ENCODE data around the gene SPTSSB. TPM values are rescaled to one million over a fixed set of nuclear protein-coding genes. Genes with fewer than 3 reads are reported as not detected.

The SPTSSB gene
- total and polyA plus RNA-seq, 2 donors (not counting 1 experiment from before 2014, with no cell fraction given): under 0.01 TPM; not detected in 1

DNA sequence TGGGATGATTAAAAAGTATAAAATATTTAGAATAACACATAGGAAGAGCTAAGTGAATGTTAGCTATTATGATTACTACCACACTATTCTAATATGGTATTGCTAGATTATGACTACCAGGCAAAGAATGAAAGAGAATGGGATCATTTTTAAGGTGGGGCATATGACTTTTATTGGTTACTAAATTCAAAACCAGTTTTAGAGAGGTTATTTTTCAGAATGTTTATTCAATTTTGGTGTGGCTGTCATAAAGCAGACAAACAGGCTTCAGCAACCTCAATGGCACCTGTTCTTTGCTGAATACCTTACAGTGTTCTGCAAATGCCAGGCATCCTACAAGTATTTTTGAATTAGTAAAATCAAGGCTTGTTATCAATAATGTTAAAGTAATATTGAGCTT is 12.8 kb downstream of the SPTSSB start:
- Histone ChIP-seq H3K4me2 (ENCODE audit: extremely low read depth, insufficient read depth, low read length) (no peak overlapping the region), H3K4me3 (replicated peaks in 1 of 4; ENCODE audit: control extremely low read depth in 1 of 4, insufficient read depth in 1 of 4, low read depth in 3 of 4, low read length in 4 of 4) (no peak overlapping the region), H2AFZ (ENCODE audit: low read length) (no peak overlapping the region), H3K9ac (ENCODE audit: insufficient read depth, low read length) (no peak overlapping the region), H3K4me1 (ENCODE audit: control insufficient read depth, extremely low read depth, insufficient read depth, low read length) (no peaks in the 10 kb centered on the region), H4K20me1 (ENCODE audit: control insufficient read depth, extremely low read depth, insufficient read depth, low read length) (no peaks in the 10 kb centered on the region), H3K36me3 (ENCODE audit: control insufficient read depth, insufficient read depth, low read length) (no peaks in the 10 kb centered on the region), H3K79me2 (ENCODE audit: control insufficient read depth, insufficient read depth, low read length) (no peaks in the 10 kb centered on the region), H3K27me3 (ENCODE audit: control insufficient read depth, insufficient read depth, low read length) (no peaks in the 10 kb centered on the region), H3K27ac (ENCODE audit: insufficient read depth, low read length) (no peak overlapping the region), H3K9me3 (ENCODE audit: control insufficient read depth, insufficient read depth, low read depth, low read length) (no peaks in the 10 kb centered on the region)
- no peak for DNase-seq (ENCODE audit: low read depth in 2 of 2)
- TF ChIP-seq EZH2 (IDR thresholded peaks at IDR 0.05; ENCODE audit: low read length, missing control alignments) (no peak), CTCF (conservative IDR thresholded peaks at IDR 0.05 in 1 of 2, IDR thresholded peaks at IDR 0.05 in 1 of 2; ENCODE audit: low read depth in 1 of 2, low read length in 2 of 2) (no peak)

DNA sequence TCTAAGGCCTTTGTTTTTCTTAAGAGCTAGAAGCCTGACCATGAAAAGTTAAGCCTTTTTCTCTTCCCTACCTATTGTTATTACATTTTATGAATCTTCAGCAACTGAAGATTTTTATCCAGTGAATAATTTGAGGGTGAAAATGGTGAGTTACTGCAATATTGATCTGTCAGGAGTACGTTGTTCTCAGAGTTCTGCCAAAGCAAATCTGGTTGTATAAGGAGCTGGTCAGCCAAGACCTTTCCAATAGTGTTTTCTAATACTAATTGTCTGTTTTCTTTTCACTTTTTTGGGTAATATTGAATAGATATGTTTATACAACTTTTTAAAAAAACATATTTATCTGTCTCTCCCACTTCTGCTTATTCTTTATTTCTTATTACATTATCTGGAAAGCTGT is 15.0 kb downstream of the SPTSSB start:
- H4K20me1 ChIP-seq (ENCODE audit: control insufficient read depth, extremely low read depth, insufficient read depth, low read length): no peaks in the 10 kb centered on the region
- TF ChIP-seq EZH2 (IDR thresholded peaks at IDR 0.05; ENCODE audit: low read length, missing control alignments): no peak
- TF ChIP-seq CTCF (conservative IDR thresholded peaks at IDR 0.05 in 1 of 2, IDR thresholded peaks at IDR 0.05 in 1 of 2; ENCODE audit: low read depth in 1 of 2, low read length in 2 of 2): no peak

DNA sequence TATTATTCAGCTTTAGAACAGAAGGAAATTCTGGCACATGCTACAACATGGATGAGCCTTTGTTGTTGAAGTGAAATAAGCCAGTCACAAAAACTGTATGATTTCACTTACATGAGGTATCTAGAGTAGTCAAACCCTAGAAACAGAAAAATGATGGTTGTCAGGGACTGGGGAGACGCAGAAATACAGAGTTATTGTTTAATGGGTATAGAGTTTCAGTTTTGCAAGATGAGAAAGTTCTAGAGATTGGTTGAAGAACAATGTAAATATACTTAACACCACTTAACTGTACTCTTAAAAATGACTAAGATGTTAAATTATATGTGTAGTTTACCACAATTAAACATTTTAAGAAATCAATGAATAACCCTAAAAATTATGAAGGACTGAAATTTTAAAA is 15.8 kb downstream of the SPTSSB start:
- no peak overlapping the region for H3K4me2 ChIP-seq (ENCODE audit: extremely low read depth, insufficient read depth, low read length)
- DNase-seq (ENCODE audit: low read depth in 2 of 2): no peak
- no peaks in the 10 kb centered on the region for H4K20me1 ChIP-seq (ENCODE audit: control insufficient read depth, extremely low read depth, insufficient read depth, low read length)
- H3K27ac ChIP-seq (ENCODE audit: insufficient read depth, low read length): no peak overlapping the region
- H3K4me3 ChIP-seq (replicated peaks in 1 of 4; ENCODE audit: control extremely low read depth in 1 of 4, insufficient read depth in 1 of 4, low read depth in 3 of 4, low read length in 4 of 4): no peak overlapping the region
- no peaks in the 10 kb centered on the region for H3K27me3 ChIP-seq (ENCODE audit: control insufficient read depth, insufficient read depth, low read length)
- no peaks in the 10 kb centered on the region for H3K36me3 ChIP-seq (ENCODE audit: control insufficient read depth, insufficient read depth, low read length)
- TF ChIP-seq CTCF (conservative IDR thresholded peaks at IDR 0.05 in 1 of 2, IDR thresholded peaks at IDR 0.05 in 1 of 2; ENCODE audit: low read depth in 1 of 2, low read length in 2 of 2) (no peak), EZH2 (IDR thresholded peaks at IDR 0.05; ENCODE audit: low read length, missing control alignments) (no peak)
- no peak overlapping the region for H3K9ac ChIP-seq (ENCODE audit: insufficient read depth, low read length)
- no peaks in the 10 kb centered on the region for H3K4me1 ChIP-seq (ENCODE audit: control insufficient read depth, extremely low read depth, insufficient read depth, low read length)
- no peaks in the 10 kb centered on the region for H3K9me3 ChIP-seq (ENCODE audit: control insufficient read depth, insufficient read depth, low read depth, low read length)
- no peak overlapping the region for H2AFZ ChIP-seq (ENCODE audit: low read length)
- no peaks in the 10 kb centered on the region for H3K79me2 ChIP-seq (ENCODE audit: control insufficient read depth, insufficient read depth, low read length)

More for the DNA sequence above, 15.0 kb downstream of the SPTSSB start:
- Histone ChIP-seq H3K9ac (ENCODE audit: insufficient read depth, low read length) (no peak overlapping the region), H3K9me3 (ENCODE audit: control insufficient read depth, insufficient read depth, low read depth, low read length) (no peaks in the 10 kb centered on the region), H3K36me3 (ENCODE audit: control insufficient read depth, insufficient read depth, low read length) (no peaks in the 10 kb centered on the region), H2AFZ (ENCODE audit: low read length) (no peak overlapping the region), H3K4me1 (ENCODE audit: control insufficient read depth, extremely low read depth, insufficient read depth, low read length) (no peaks in the 10 kb centered on the region), H3K27ac (ENCODE audit: insufficient read depth, low read length) (no peak overlapping the region), H3K4me2 (ENCODE audit: extremely low read depth, insufficient read depth, low read length) (no peak overlapping the region), H3K27me3 (ENCODE audit: control insufficient read depth, insufficient read depth, low read length) (no peaks in the 10 kb centered on the region), H3K4me3 (replicated peaks in 1 of 4; ENCODE audit: control extremely low read depth in 1 of 4, insufficient read depth in 1 of 4, low read depth in 3 of 4, low read length in 4 of 4) (no peak overlapping the region), H3K79me2 (ENCODE audit: control insufficient read depth, insufficient read depth, low read length) (no peaks in the 10 kb centered on the region)
- no peak for DNase-seq (ENCODE audit: low read depth in 2 of 2)
